Measurements from ENCODE around the gene GALNT9. TPM values are rescaled to one million over a fixed set of nuclear protein-coding genes. Genes with fewer than 3 reads are reported as not detected.
"Not testable (repeated sequence)": the region's sequence is repeated elsewhere in the genome, so short reads cannot be mapped to it uniquely, and the experiment has no call there.

Gene GALNT9
- total RNA-seq, 1 donor from 2014 or later: 1.6 TPM

GRCh38 chr12:132296063-132296462, 33.3 kb downstream of the GALNT9 start:
- no peak overlapping the region for H3K27ac Mint-ChIP-seq
- DNase-seq (ENCODE audit: extremely low spot score, unreplicated experiment): no peak
- no peaks in the 10 kb centered on the region for H3K36me3 Mint-ChIP-seq
- H3K27me3 Mint-ChIP-seq: peaks cover 31% of the 10 kb centered on the region
- H3K4me3 Mint-ChIP-seq: no peak overlapping the region
- no peaks in the 10 kb centered on the region for H3K9me3 Mint-ChIP-seq
- H3K4me1 Mint-ChIP-seq (ENCODE audit: unreplicated experiment): no peaks in the 10 kb centered on the region
- no peak for TF ChIP-seq CTCF (conservative IDR thresholded peaks at IDR 0.05)

- not testable (repeated sequence) for H3K36me3 Mint-ChIP-seq, H3K27ac Mint-ChIP-seq
Measured at GRCh38 chr12:132295561-132295960, 33.8 kb downstream of the GALNT9 start.

GRCh38 chr12:132295101-132295526, 34.3 kb downstream of the GALNT9 start:
- Mint-ChIP-seq H3K27me3 (peaks cover 26% of the 10 kb centered on the region), H3K36me3 (no peaks in the 10 kb centered on the region), H3K4me3 (no peak overlapping the region), H3K9me3 (no peaks in the 10 kb centered on the region), H3K4me1 (ENCODE audit: unreplicated experiment) (no peaks in the 10 kb centered on the region), H3K27ac (no peak overlapping the region)
- TF ChIP-seq CTCF (conservative IDR thresholded peaks at IDR 0.05): no peak
- no peak for DNase-seq (ENCODE audit: extremely low spot score, unreplicated experiment)

More at GRCh38 chr12:132295561-132295960, 33.8 kb downstream of the GALNT9 start:
- DNase-seq (ENCODE audit: extremely low spot score, unreplicated experiment); H3K9me3 Mint-ChIP-seq; H3K4me3 Mint-ChIP-seq; H3K4me1 Mint-ChIP-seq (ENCODE audit: unreplicated experiment): not testable (repeated sequence)
- peaks cover 26% of the 10 kb centered on the region for H3K27me3 Mint-ChIP-seq

- DNase-seq (ENCODE audit: extremely low spot score, unreplicated experiment): no peak
- Mint-ChIP-seq H3K27me3 (peaks cover 30% of the 10 kb centered on the region), H3K9me3 (no peaks in the 10 kb centered on the region), H3K4me3 (no peak overlapping the region), H3K27ac (no peak overlapping the region), H3K4me1 (ENCODE audit: unreplicated experiment) (no peaks in the 10 kb centered on the region), H3K36me3 (no peaks in the 10 kb centered on the region)
- TF ChIP-seq CTCF (conservative IDR thresholded peaks at IDR 0.05): no peak
Measured at GRCh38 chr12:132294121-132295034, 35.0 kb downstream of the GALNT9 start.

- Mint-ChIP-seq H3K36me3 (no peaks in the 10 kb centered on the region), H3K27me3 (peaks cover 41% of the 10 kb centered on the region), H3K9me3 (no peaks in the 10 kb centered on the region), H3K4me1 (ENCODE audit: unreplicated experiment) (peaks cover 5% of the 10 kb centered on the region), H3K4me3 (no peak overlapping the region), H3K27ac (no peak overlapping the region)
- DNase-seq (ENCODE audit: extremely low spot score, unreplicated experiment): no peak
- TF ChIP-seq CTCF (conservative IDR thresholded peaks at IDR 0.05): no peak
Measured at GRCh38 chr12:132292328-132293319, 36.8 kb downstream of the GALNT9 start.
